ENCODE results near the gene FOXN1.

FOXN1 gene

DNA sequence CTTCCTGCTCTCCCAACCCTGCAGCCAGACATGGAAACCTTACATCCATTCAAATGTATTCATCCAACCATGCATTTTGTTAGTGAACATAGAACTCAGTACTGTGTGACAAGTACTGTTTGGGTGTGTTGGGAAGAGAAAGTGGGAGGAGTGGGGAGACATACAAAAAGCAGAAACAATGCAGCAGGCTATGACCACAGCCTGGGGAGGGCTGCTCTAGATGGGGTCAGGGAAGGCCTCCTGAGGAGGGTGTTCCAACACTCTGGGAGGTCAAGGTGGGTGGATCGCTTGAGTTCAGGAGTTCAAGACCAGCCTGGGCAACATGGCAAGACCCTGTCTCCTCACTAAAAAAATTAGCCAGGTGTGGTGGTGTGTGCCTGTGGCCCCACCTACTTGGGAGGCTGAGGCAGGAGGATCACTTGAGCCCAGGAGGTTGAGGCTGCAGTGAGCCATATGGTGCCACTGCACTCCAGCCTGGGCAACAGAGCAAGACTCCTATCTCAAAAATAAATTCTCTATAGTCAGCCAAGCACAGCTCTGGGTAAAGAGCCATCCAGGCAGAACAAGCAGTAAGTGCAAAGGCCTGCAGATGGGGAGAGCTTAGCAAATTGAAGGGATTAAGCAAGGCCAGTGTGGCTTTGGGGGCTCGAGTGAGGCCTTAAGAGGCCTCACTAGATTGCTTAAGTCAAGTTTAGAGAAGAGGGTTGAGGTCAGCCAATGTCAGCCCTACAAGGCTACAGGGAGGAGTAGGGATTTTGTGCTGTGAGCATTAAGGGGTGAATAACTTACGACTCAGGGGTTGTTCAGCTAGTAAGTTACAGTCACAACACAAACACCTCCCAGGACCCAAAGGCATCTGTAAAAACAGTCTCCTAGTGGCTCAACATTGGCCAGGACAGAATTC lies 27.2 kb upstream of the FOXN1 start:
- DNase-seq: no peak

DNA sequence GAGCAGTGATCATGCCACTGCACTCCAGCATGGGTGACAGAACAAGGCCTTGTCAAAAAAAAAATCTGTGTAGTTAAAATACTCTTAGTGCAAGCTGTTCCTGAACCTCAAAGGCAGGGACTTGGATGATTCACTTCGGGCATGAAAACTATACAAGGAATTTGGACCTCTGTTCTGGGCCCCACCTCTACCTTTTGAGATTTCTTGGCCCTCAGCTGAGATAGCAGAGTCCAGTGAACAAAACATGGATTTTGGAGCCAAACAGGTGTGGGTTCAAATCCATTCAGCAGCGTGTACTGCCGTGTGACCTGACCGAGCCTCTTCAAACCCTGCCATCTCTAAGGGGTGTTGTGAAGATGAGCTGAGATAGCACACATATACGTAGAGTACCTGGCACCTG lies 25.9 kb upstream of the FOXN1 start:
- no peak for DNase-seq

DNA sequence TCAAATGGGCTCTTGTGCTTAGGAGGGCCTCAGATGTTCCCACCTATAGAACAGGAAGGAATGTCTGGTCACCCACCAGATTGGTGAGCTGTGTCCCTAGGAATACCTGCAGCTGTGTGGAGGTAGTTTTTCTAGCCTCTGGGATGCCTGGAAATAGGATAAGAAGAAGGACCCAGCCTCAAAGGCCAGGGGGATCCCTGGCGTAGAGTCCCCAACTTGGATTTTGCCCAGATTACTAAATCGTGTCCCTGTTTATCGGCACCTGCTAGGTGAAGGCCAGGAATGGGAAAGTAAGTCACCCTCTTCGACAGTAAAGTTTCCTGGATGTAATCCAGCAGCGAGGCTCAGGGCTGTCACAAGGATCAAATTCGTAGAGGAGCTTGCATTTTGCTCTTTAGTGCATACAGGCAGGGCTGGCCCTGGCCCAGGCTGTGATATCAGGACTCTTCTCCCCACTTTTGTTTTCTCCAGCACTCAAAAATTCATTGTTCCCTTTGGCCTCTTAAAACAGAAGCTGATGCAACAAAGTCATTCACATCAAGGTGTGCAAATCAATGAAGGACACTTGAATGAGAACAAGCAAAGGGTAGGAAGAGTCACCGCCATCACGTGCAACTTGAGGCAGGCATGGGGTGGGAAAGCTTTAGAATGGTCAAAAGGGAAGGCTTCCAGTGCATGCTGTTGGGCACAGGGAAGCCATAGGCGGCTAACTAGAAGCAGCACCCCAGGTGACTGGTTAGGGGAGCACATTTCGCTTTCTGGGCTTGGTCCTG lies 25.2 kb upstream of the FOXN1 start:
- no peak for DNase-seq

DNA sequence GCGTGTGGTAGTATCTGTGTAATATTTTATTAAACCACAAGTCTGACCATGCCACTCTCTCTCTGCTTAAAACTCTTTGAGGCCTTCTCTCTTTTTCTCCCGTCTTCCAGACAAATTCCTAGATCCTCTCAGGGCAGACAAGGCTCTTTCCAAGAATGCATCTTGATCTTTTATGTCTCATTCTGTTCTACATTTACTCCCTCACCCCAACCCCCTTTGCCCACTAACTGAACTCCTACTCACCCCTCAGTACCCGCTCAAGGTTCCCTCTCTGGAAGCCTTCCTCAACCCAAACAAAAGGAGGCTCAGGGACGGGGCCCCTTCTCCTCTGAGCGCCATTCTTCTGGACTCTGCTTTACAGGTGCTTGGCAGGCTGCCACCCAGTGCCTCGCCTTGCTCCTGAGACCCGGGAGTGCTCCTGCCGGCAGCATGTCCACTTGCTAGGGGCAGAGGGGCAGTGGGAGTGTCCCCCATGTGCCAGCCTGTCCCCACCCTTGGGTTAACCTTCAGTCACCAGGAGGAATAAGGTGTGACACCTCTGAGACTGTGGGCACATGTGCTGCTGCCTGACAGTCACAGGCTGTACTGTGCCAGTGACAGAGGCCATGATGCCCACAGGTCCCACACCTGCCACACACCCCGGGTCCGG lies 23.5 kb upstream of the FOXN1 start:
- DNase-seq: no peak

DNA sequence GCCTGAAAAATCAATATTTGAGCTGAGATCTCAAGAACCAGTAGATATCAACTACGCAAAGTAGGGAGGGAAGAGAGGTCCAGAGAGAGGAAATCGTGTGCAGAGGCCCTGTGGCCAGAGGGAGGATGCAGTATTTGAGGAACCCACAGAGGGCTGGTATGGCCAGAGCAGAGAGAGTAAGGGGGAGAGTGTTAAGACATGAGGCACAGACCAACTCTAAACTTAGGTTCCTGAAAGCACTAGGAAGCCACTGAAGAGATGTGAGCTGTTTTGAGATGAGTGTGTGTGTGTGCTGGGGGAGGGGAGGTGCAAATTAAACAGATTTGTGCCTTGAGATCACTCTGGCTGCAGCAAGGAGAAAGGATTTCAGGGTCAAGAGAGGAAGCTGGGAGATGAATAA lies 21.9 kb upstream of the FOXN1 start:
- no peak for DNase-seq

DNA sequence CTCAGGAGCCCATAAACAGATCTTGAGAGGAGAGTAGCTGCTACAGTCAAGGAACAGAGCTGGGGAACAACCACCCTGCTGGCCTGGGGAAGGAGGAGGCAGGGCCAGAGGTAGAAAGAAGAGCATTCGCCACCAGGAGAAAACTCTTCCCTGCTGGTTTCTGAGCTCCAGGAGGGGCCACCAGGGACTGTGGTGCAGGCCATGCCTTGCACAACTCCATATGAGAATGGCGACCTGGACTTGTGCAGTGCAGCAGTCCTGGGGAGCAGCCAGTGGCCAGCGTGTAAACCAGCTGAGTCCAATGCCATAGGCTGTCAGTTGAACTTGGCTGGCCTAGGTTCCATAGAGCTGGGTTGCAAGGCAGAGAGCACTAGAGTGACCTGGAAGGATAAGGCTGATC lies 21.1 kb upstream of the FOXN1 start:
- DNase-seq: no peak

DNA sequence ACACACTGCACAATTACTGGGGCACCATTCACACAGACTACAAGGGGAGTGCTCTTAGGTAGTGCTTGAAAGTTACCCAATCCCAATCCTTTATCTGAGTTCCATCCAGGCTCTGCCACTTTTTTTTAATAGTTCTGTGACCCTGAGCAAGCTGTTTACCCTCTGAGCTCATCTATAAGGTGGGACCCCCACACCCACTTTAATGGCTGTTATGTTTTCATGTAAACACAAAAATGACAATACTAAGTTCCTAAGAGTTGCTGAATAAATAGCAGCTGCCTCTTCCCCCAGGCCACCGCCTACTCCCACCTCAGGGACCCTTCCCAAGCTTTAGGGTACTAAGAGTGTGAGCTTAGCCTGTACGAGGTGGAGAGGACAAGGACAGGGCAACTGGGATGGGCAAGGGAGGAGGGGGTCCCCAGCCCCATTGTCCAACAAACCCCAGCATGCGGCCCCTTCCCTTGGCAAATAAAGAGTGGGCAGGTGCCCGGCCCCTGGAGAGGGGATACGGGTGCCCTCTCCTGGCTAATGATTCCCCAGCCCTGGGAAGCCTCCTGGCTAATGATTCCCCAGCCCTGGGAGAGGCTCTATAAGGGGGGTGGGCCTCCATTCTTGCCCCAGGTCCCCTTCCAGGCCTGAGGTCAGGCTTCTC lies 18.1 kb upstream of the FOXN1 start:
- DNase-seq: no peak

DNA sequence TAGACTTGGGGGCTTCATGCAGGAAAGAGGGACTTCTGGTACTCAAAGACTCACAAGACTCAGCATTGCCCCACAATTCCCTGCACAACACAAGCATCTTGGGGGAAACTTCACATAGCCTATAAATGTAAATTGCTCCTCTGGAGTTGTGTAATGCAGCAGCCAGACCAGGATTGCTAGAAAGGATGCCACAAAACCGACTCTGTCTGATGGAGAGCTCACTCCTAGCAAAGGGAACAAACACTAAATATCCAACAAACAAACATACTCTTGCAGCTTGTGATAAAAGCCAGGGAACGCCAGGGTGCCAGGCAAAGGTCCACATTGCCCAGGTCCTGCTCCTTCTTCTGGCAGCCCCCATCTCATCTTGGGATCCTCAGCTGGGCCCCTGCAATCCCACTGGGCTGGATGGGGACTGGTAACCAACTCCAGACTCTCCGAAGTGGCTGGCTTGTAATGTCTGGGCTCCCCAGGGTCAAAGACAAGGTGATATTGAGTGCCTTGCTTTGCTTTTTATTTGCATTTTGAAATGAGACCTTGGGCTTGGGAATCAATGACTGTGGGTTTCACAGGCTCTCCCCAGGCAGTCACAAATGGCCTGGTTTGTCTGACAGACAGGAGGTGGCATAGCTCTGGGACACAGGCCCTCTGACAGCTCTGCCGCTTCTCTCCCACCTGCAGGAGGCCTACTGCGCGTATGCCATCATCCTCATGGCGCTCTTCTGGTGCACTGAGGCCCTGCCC lies 17.4 kb upstream of the FOXN1 start:
- no peak for DNase-seq

DNA sequence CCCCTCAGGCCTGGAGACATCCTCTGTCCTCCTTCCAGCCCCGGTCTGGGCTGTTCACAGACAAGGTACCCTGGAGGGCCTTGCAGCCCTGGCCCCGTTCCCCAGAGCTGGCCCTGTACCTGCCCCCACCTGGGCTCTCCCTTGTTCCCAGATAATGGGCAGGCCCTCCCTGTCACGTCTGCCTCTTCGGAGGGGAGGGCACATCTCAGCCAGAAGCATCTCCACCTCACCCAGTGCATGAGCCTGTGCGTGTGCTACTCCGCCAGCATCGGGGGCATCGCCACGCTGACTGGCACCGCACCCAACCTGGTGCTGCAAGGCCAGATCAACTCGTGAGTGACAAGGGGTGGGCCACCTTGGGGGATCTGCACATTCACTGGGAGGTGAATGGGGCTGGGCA lies 14.9 kb upstream of the FOXN1 start:
- no peak for DNase-seq

DNA sequence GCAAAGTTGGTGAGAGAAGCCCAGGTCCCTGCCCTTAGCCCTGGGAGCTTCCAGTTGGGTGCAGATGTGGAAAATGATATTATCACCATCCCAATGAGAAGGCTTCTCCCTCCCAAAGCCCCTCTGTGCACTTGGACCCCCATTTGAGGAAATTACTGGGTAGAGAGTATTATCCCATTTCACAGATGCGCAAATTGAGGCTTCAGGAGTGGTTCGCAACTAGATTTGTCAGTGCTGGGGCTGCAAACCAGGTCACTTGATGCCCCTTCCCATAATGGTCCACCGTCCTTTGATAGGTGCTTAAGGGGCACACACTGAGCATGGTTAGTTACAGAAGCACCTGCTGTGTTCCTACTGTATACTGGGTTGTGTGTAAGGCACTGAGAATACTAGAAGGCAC lies 14.3 kb upstream of the FOXN1 start:
- no peak for DNase-seq

DNA sequence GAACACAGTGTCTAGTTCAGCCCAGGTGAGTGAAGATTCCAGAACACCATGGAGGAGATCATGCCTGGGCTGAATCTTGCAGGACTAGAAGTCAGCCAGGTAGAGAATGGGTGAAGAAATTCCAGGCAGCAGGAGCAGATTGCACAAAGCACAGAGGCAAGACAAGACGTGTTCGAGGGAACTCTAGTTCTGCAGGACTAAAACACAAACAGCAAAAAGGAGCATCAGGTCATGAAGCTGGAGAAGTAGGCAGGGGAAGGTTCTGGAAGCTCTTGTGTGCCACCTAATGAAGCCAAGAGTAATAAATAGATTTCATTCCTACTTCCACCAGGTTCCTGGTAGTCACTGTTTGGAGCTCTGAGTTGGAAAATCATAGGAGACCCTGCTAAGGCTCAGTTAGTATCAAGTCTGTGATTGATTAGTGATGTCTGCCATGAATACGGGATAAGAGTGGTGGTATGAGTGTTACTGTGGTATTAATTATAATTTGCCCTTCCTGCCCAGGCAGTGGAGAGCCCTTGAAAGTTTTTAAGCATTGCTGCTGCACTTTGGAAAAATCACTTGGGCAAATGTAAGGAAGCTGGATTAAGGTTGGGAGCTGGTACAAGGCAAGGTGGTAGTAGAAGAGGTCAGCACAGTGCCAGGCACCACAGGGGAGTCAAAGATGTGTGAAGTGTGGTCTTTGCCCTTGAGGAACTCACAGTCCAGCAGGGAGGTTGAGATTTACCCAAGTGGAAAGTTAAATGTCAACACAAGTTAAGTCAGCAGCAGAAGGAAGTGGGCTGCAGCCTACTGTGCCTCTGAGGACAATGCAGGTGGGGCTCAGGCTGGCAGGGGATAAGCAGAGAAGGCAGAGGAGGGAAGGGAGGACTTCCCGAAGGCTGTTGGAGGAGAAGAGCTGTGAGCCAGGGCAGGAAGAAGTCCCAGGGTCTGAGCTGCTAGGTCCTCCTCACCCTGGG lies 13.5 kb upstream of the FOXN1 start:
- no peak for DNase-seq

DNA sequence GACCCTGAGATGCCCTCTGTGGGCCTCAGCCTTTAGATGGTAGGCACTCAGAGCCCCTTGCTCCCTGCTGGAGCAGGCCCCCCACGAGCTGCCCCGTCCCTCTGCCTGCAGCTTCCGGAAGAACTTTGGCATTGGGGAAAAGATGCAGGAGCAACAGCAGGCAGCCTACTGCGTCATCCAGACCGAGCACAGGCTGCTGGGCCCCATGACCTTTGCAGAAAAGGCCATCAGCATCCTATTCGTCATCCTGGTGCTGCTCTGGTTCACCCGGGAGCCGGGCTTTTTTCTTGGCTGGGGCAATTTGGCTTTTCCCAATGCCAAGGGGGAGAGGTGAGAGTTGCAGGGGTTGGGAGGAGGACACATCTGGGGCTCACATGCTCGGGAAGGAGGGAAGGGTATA lies 12.7 kb upstream of the FOXN1 start:
- no peak for DNase-seq

DNA sequence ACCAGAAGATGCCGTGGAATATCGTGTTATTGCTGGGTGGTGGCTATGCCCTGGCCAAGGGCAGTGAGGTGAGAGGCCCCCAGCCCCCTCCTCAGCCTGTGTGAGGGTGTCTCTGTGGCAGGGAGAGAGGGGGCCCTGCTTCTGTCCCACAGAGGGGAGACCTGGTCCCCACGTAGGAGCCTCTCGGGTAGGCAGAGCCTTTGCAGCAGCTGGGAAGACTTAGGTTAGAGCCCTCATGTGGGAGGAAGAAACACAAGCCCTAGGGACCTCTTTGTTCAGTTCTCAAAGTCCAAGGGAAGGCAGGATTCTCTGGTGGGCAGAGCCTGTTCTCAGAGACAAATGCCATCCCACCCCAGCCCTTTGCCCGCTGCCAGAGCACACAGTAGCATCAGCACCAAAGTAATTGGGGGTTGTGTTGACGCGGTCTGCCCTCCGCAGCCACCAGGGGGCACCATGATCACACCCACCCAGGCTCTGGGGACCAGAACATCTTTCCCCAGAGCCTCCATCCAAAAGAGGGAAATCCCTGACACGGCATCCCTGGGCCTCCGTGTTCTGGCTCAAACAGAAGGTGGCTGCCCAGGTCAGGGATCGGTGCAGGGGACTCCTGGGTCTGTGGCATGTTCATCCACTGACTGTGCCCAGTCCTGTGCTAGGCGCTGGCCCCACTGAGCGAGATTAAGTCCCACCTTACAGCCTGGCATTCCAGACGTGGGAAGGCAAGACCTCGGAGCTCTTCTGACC lies 11.5 kb upstream of the FOXN1 start:
- peak; percentile 76 for DNase-seq

DNA sequence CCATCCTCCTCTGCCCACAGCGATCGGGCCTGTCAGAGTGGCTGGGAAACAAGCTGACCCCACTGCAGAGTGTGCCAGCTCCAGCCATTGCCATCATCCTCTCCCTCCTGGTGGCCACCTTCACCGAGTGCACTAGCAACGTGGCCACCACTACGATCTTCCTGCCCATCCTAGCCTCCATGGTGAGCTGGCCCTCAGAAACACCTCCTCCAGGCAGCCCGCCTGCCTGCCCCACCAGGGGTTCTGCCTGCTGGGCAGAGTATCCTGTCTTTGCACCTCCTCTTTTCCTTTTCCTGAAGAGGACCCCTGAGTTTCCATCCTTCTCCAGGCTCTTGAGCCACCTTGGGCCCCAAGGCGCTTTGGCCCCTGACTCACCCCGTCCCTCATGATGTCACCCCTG lies 10.5 kb upstream of the FOXN1 start:
- no peak for DNase-seq

DNA sequence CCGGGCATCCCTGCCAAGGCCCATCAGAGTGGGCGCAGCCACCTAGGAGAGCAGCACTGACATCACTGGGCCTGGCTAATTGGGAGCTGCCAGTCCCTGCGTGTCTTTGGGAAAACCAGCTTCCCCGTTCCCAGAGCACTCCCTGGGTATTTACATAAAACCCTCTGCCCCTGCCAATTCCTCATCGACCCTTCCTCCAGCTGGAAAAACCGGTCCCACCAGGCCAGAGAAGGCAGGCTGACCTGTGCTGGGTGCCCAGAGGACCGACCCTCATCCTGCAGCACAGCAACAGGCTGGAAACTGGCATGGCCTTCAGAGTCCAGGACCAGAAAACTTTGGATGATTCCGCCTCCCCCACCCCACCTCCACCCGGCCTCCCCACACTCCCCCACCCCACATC lies 8.2 kb upstream of the FOXN1 start:
- DNase-seq: no peak

DNA sequence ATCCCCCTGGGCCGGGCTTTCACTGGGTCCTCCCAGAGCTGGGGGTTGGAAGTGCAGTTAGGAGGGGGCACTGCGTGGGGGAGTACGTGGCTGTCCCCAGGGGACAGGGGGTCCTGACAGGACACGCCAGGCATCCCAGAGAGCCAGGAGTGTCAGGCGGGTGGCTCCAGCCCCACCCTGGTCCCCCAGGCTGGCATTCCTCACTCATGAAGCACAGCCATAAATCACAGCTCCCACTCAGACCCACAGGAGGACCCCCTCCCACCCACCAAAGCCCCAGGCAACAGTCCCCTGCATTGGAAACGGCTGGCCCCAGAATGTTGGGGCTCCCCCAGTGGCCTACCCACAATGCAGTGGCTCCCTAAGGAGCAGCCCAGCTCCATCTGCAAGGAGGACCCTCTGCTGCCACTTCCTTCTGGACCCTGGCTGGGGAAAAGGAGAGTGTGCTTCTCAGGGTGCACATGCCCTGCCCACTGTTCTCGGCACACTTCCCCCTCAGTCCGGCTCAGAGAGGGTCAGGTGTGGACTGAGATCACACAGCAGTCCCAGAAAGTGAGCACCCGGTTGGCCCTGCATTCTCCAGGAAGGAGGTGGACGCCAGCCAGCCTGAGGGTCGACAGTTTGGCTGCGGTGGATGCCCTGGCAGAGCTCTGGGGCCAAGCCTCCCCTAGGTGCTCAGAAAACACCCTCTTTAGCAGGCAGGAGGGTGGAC lies 7.3 kb upstream of the FOXN1 start:
- DNase-seq: no peak

DNA sequence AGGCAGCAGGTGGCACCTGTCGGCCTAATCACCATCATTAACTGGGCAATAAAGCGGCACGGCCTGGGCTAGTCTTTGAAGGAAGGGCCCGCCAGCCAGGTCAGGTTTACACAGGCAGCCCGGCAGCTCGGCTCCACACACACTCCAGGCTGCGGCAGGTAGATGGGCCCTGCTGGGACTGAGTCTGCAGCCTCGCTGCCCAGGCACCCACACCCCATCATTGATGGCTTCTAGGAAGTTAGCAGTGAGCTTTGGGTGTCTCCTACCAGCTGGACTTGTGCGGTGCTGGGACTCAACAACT lies 6.8 kb upstream of the FOXN1 start:
- DNase-seq: no peak

DNA sequence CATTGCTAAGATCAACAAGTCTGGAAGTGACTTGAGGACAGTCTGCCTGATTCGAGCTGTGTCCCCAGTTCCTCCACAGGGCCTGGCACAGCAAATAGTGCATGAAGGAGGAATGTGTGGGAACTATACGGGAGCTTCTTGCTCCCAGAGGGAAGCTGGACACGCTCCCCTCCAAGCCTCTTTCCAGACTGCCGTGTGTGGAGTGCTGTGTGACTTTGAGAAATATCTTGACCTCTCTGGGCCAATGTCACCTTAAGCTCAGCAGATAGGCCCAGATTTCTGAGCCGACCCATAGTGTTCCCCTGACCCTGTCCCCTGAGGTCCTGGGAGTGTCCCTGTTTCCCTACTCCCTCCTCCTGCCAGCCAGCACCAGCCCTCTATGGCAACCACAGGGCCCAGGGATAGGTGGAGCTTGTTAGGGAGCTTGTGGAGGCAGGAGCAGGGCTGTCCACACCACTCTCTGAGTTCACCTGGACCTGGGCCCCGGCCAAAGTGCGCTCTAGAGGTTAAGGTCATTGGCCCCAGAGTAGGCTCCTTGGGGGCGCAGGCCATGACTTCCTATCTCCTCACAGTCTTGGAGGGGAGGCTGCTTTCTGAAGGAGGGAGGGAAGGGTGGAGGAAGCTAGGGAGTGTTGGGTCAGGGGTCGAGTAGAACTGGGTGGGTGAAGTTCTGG lies 6.3 kb upstream of the FOXN1 start:
- DNase-seq: no peak

DNA sequence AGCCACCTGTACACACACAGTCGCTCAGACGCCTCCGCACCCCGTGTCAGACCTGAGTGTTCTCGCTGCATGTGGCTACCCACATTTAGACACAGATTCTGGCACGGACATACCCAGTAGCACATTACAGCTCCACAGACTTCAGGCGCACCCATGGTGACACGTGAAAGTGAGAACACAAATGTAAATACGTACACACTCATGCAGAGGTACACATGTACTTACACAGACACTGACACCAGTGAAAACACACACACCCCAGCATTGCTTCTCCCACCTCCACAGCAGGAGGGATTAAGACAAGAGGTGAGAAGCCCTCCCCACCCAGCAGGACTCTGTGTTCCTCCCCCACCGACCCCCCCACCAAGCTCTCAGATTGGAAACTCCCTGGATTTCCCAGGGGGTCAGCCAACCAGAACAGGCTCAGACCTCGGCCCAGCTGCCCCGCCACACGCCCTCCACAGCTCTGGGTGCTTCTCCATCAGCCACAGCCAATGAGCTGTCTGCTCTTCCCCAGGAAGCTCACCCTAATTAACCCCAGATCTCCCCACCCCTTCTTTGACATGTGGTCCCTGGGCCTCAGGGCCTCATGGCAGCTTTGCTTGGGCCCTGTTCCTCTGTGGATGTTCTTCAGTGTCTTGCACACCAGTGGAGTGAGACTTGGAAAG lies 5.3 kb upstream of the FOXN1 start:
- DNase-seq: no peak
